Hematopoietic multipotent progenitor cell treated with erythropoietin and hydrocortisone succinate and interleukin-3 and kit ligand, for 6 days (in vitro differentiated cells): ENCODE measurements around the gene AXL.

Source experiments
- DNase-seq: peaks from one replicate; pipeline ENCODE4 v3.0.0-alpha.2; 2015

The AXL gene

DNA sequence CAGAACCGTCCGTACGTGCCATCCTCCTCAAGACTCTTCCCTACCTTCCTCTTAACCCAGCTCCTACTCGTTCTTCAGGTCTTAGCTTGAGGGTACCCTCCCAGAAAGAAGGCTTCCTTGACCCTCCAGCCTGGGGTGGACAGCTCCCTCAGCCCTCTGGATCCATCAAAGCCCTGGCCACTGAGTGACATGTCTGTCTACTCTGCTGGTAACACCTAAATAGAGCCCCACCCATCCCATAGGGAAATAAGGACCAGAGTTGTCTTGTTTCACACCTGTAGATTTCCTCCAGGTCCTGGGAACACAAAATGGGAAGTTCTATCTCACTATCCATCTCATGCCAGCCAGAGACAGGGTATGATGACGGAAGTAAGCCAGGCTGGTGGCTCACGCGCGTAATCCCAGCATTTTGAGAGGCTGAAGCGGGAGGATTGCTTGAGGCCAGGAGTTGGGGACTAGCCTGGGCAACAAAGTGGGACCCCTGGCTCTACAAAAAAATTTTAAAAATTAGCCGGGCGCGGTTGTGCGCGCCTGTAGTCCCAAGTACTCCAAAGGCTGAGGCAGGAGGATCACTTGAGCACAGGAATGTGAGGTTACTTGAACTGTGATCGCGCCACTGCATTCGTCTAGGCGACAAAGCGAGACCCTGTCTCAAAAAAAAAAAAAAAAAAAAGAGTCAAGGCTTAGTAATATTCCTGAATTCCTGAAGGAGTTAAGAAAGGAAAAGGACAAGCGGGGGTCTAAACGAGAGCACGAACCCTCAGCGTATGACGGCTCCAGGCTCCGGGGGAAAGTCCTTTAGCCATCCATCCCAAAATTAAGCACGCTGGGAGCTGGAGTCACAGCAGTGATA lies 90.4 kb downstream of the AXL start:
- peak; percentile 47 for DNase-seq

DNA sequence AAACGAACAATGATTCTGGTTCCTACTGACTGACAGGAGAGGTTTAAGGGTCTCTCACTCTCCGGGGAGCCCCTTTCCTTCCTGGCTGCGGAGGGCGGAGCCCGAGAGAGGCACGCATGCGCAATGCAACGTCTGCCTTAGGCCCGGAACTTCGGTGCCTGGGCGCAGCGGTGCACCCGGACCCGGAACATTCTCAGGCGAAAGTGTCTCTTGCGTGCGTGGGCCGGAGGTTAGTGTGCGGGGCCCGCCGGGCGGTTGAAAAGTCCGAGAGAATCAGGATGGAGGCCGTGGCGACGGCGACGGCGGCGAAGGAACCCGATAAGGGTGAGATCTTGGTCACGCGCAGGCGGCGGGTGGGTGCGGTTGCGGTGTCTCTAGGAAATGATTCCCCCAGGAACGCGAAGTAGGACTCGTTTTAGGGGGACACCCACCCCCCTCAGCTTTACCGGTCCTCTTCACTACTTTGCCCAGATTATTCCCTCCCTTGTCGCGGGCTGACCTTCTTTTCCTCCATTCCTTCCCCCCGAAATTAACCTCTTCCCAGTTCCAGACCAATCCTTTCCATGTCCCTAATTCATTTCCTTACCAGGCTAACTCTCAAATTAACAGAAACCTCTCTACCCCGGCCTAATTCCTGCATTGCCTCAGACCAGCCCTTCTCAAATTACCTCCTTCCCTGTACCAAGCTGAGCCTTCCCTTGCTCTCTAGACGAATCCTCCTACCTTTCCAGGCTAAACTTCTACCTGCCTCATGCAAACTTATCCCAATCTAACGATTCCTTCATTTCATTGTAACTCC lies 91.2 kb downstream of the AXL start, which contains the start of gene CCDC97:
Gene CCDC97 (plus strand): TSS at position 140 of the 799 bp plus-strand sequence. CDS start 139 bp downstream, at position 279.
- peak; percentile 91 for DNase-seq

DNA sequence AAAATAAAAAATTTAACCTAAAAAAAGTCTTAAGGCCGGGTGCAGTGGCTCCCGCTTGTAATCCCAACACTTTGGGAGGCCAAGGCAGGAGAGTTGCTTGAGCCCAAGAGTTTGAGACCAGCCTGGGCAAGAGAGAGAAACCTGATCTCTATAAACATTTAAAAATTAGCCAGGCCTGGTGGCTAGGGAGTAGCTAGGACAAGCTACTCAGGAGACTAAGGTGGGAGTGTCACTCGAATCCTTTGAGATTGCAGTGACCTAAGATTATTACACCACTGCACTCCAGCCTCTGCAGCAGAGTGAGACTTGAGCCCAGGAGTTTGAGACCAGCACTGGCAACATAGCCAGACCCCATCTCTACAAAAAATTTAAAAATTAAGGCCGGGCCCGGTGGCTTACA lies 92.0 kb downstream of the AXL start:
- no peak for DNase-seq
